Dermis microvascular lymphatic vessel endothelial cell (primary cell): ENCODE data around the gene SLC26A4. TPM values are rescaled to one million over a fixed set of nuclear protein-coding genes. Genes with fewer than 3 reads are reported as not detected.

Experiments used
- DNase-seq, 2 donors: peaks; one replicate each; pipeline versions ENCODE4 v3.0.0 to v3.0.0-alpha.2; 2010; ENCODE audit warnings: low read depth in 2 of 2
- total RNA-seq: library from RNA; depleted of rRNA; stranded (reverse); fragments of >200 nt; gene quantifications from 2 replicates; pipeline ENCODE4 v1.2.1, GENCODE V29; 2014

SLC26A4 gene
- total RNA-seq, 1 donor from 2014 or later: 18.2 TPM

DNA sequence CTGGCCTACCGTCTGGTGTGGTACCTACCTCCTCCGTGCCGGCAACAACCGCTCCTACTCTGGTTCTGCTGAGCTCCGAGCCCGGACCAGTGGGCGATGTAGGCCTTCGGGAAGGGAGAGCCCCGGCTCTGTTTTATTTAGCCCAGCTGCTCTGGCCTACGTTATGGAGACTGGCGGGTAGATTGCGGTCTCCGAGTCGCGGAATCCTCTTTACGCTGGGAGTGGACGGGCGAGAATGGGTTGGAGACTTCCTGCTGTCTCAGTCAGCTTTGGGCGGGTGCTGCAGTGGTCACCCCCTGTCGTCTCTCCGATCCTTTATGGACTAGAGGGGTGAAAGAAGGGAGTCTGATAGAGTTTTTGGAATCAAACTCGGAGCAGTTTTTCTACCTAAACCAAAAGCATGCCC lies 83.7 kb downstream of the SLC26A4 start:
- peak in 1 of 2 donors; percentile 7 for DNase-seq

GRCh38 chr7:107746006-107746405 lies 85.4 kb downstream of the SLC26A4 start:
- peak in 1 of 2 donors; percentile 50 for DNase-seq

GRCh38 chr7:107751113-107751512 lies 90.5 kb downstream of the SLC26A4 start:
- DNase-seq: no peak

GRCh38 chr7:107754642-107755041 lies 94.0 kb downstream of the SLC26A4 start:
- DNase-seq: no peak

DNA sequence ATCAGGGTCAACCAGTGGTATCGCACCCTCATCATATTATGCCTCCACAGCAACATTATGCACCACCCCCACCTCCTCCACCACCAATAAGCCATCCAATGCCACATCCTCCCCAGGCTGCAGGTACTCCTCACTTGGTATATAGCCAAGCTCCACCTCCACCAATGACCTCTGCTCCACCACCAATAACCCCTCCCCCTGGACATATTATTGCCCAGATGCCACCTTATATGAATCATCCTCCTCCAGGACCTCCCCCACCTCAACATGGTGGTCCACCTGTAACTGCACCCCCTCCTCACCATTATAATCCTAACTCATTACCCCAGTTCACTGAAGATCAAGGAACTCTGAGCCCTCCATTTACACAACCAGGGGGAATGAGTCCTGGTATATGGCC lies 98.0 kb downstream of the SLC26A4 start:
- DNase-seq: no peak

- DNase-seq: no peak
Measured at GRCh38 chr7:107767391-107767790, 106.8 kb downstream of the SLC26A4 start.

Other genes starting within 250 kb of the SLC26A4 start
- gene GPR22, start 190.8 kb upstream of the SLC26A4 start, total RNA-seq: not detected in 2 replicates
- 17.8 and 18.6 TPM in 2 replicates for gene COG5, start 96.9 kb upstream of the SLC26A4 start, total RNA-seq
- 3.5 and 4.1 TPM in 2 replicates for gene DUS4L, start 96.9 kb upstream of the SLC26A4 start, total RNA-seq
- 47.2 and 49.6 TPM in 2 replicates for gene BCAP29, start 80.6 kb upstream of the SLC26A4 start, total RNA-seq
- 11.0 and 16.7 TPM in 2 replicates for gene CBLL1, start 83.3 kb downstream of the SLC26A4 start, total RNA-seq
- gene SLC26A3, start 142.4 kb downstream of the SLC26A4 start, total RNA-seq: not detected in 2 replicates
- gene DLD, start 230.4 kb downstream of the SLC26A4 start, total RNA-seq: 46.5 and 51.2 TPM in 2 replicates